Aortic smooth muscle cell (primary cell): Measurements from ENCODE around the gene TBC1D1. TPM values are rescaled to one million over a fixed set of nuclear protein-coding genes. Genes with fewer than 3 reads are reported as not detected.

ENCODE experiments used
- total RNA-seq: library from RNA; depleted of rRNA; stranded (reverse); fragments of >200 nt; gene quantifications from 2 replicates; pipeline ENCODE4 v1.2.3, GENCODE V29; 2014

Gene TBC1D1
- total RNA-seq, result 124 and 126 TPM in 2 replicates

GRCh38 chr4:37890801-37891259 is at the start of gene TBC1D1:
TSS of gene TBC1D1 (plus strand) at chr4:37891084. CDS start at chr4:37902096, 11,012 bp downstream.

GRCh38 chr4:37960098-37960497 is 69.2 kb downstream of the TBC1D1 start, which contains the start of gene PTTG2:
TSS of gene PTTG2 (plus strand) at chr4:37960398. CDS start at chr4:37960435, 37 bp downstream.

Other genes starting within 250 kb of the TBC1D1 start
- 70.4 and 126 TPM in 2 replicates for gene RELL1, start 204.7 kb upstream of the TBC1D1 start, total RNA-seq
- gene PGM2, start 64.4 kb upstream of the TBC1D1 start, total RNA-seq, result 42.3 and 47.4 TPM in 2 replicates
- not detected in 2 replicates for gene PTTG2, start 69.3 kb downstream of the TBC1D1 start, total RNA-seq